ENCODE data around the gene UBXN11.

- TF ChIP-seq, protein P1, sequence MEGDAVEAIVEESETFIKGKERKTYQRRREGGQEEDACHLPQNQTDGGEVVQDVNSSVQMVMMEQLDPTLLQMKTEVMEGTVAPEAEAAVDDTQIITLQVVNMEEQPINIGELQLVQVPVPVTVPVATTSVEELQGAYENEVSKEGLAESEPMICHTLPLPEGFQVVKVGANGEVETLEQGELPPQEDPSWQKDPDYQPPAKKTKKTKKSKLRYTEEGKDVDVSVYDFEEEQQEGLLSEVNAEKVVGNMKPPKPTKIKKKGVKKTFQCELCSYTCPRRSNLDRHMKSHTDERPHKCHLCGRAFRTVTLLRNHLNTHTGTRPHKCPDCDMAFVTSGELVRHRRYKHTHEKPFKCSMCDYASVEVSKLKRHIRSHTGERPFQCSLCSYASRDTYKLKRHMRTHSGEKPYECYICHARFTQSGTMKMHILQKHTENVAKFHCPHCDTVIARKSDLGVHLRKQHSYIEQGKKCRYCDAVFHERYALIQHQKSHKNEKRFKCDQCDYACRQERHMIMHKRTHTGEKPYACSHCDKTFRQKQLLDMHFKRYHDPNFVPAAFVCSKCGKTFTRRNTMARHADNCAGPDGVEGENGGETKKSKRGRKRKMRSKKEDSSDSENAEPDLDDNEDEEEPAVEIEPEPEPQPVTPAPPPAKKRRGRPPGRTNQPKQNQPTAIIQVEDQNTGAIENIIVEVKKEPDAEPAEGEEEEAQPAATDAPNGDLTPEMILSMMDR (IDR thresholded peaks at IDR 0.05): no peak
- no peak for TF ChIP-seq POLR2A (IDR thresholded peaks at IDR 0.05)
- TF ChIP-seq EP300 (IDR thresholded peaks at IDR 0.05; ENCODE audit: low read depth): no peak
Measured at GRCh38 chr1:26322042-26322331, 15.6 kb upstream of the UBXN11 start.
